Fibroblast of skin of abdomen (primary cell): ENCODE results near the gene HADHB.
"Not testable (repeated sequence)": the region's sequence is repeated elsewhere in the genome, so short reads cannot be mapped to it uniquely, and the experiment has no call there.

Experiments
- DNase-seq: peaks from one replicate; pipeline ENCODE4 v3.0.0-alpha.2; 2013

Gene HADHB

DNA sequence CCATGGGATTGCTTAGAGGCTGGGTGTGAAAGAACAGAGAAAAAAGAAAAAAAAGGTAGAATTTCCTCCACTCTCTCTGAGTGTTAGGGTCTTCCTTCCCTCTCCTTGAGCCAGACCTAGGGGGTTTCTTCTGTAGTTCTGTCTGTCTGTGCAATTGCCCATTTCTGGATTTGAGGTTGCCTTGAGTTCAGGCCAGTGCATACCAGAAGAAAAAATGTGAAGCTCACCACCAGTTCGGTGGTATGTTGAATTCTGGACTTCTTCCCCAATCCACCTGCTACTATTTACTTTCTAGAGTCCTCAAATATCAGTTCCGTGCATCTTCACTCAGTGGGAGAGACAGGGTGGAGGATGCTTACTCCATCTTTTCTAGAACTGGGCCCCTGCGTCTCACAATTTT lies 85.9 kb downstream of the HADHB start:
- DNase-seq: peak; percentile 59

DNA sequence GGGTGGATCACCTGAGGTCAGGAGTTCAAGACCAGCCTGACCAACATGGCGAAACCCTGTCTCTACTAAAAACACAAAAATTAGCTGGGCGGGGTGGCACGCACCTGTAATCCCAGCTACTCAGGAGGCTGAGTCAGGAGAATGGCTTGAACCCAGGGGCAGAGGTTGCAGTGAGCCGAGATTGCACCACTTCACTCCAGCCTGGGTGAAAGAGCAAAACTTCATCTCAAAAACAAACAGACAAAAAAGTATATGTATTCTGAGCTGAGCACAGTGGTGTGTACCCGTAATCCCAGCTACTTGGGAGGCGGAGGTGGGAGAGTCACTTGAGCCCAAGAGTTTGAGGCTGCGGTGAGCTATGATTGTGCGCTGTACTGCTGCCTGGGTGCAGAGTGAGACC lies 86.6 kb downstream of the HADHB start:
- DNase-seq: not testable (repeated sequence)

DNA sequence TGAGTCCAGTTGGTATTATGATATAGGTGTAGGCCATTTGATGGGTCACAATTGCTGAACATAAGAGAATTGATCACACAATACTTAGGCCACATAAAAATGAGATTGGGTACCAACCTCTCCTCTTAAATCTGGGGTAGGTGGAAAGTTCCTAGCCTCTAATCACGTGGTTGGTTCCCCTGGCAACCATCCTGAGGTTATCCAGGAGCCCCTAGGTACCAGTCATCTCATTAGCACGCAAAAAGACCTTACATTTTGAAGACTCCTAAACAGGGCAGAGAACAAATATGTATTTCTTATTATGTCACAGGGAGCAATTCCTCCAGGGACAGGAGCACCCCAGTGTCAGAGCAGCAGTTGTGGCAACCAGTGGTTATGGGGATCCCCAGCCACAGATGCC lies 88.6 kb downstream of the HADHB start:
- DNase-seq: no peak

DNA sequence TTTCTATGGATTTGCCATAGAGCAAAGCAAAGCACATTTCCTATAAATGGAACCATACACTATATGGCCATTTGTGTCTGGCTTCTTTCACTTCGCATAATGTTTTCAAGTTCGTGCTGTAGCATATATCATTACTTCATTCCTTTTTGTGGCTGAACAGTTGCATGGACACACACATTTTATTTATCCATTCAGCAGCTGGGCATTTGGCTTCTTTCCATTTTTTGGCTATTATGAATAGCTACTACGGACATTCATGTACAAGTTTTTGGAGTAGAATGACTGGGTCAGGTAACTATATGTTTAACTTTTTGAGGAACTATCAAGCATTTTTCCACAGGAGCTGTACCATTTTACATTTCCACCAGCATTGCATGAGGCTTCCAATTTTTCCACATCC lies 90.5 kb downstream of the HADHB start:
- DNase-seq: no peak

DNA sequence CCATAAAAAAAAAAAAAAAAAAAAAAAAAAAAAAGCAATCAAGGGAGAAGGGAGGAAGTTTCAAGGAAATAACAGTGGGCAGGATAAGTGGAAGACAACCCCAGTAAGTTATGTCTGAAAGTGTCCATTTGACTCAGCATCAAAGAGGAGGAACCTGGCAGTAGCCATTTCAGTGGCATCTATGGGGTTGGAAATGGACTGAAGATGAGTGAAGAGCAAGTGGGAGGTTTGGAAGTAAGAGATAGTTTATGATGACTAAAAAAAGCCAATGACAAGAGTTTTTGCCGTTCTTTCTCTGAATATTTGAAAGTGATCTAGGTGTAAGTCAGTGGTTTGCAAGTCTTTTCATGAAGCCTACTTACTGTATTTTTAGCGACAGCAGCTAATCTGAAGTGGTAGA lies 92.0 kb downstream of the HADHB start:
- DNase-seq: no peak

DNA sequence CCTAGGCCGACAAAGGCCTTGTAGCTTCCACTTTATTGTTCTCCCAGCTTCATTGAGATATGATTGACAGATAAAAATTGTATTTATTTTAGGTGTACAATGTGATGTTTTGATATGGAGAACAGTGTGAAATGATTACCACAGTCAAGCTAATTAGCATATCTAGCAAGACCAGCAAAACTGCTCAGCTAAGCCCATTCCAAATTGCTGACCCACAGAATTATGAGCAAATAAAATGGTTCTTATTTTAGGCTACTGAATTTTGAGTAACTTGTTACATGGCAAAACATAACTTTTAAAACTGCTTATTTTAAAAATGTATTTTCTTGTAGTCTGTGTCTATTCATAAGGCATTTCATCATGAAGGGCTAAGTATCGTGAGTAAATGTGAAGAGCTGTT lies 92.6 kb downstream of the HADHB start:
- no peak for DNase-seq
